Measurements from ENCODE around the gene TOX2. TPM values are rescaled to one million over a fixed set of nuclear protein-coding genes. Genes with fewer than 3 reads are reported as not detected.

TOX2 gene
- total RNA-seq, 1 experiment from 2014 or later, result 117 TPM

GRCh38 chr20:43977252-43977651 lies 62.6 kb downstream of the TOX2 start:
- TF ChIP-seq EZH2 (IDR thresholded peaks at IDR 0.05; ENCODE audit: borderline replicate concordance, low read depth, low read length, poor library complexity, severe bottlenecking) (no peak), CTCF (conservative IDR thresholded peaks at IDR 0.05; ENCODE audit: low read depth, low read length) (no peak)
- Histone ChIP-seq H3K4me1 (ENCODE audit: insufficient read depth, low read length, poor library complexity, severe bottlenecking) (peaks cover 39% of the 10 kb centered on the region), H3K27me3 (replicated peaks; ENCODE audit: insufficient read depth, low read depth, low read length, poor library complexity) (no peaks in the 10 kb centered on the region), H3K4me3 (ENCODE audit: low read depth, low read length, poor library complexity, severe bottlenecking) (no peak overlapping the region), H3K27ac (ENCODE audit: low read depth, low read length, poor library complexity, severe bottlenecking) (no peak overlapping the region), H3K9me3 (ENCODE audit: low read depth, low read length, poor library complexity, severe bottlenecking) (no peaks in the 10 kb centered on the region), H3K36me3 (ENCODE audit: insufficient read depth, low read length, poor library complexity, severe bottlenecking) (peaks cover 15% of the 10 kb centered on the region)
- no TSS peak for BruUV-seq (replicated peaks)
- intact Hi-C loops (cut with micrococcal nuclease; ENCODE audit: unreplicated experiment), result no loop called here
- ChIA-PET CTCF (no interaction called here), POLR2A (ENCODE audit: low non-redundant PET) (no interaction called here)
- no peak for DNase-seq (ENCODE audit: low spot score)

- TF ChIP-seq EZH2 (IDR thresholded peaks at IDR 0.05; ENCODE audit: borderline replicate concordance, low read depth, low read length, poor library complexity, severe bottlenecking) (no peak), CTCF (conservative IDR thresholded peaks at IDR 0.05; ENCODE audit: low read depth, low read length) (no peak)
- Histone ChIP-seq H3K4me1 (ENCODE audit: insufficient read depth, low read length, poor library complexity, severe bottlenecking) (peaks cover 42% of the 10 kb centered on the region), H3K36me3 (ENCODE audit: insufficient read depth, low read length, poor library complexity, severe bottlenecking) (peaks cover 15% of the 10 kb centered on the region), H3K27ac (ENCODE audit: low read depth, low read length, poor library complexity, severe bottlenecking) (no peak overlapping the region), H3K4me3 (ENCODE audit: low read depth, low read length, poor library complexity, severe bottlenecking) (no peak overlapping the region), H3K27me3 (replicated peaks; ENCODE audit: insufficient read depth, low read depth, low read length, poor library complexity) (no peaks in the 10 kb centered on the region), H3K9me3 (ENCODE audit: low read depth, low read length, poor library complexity, severe bottlenecking) (no peaks in the 10 kb centered on the region)
- CTCF ChIA-PET, result interaction anchor here (0.6 kb wide), 1 partner anchor 889 kb away, joined by 4 read pairs; no protein-coding TSS in a partner anchor
- intact Hi-C loops (cut with micrococcal nuclease; ENCODE audit: unreplicated experiment), result no loop called here
- POLR2A ChIA-PET (ENCODE audit: low non-redundant PET), result no interaction called here
- BruUV-seq (replicated peaks), result no TSS peak
- no peak for DNase-seq (ENCODE audit: low spot score)
These were observed 63.3 kb downstream of the TOX2 start for GRCh38 chr20:43977962-43978361.

- BruUV-seq (replicated peaks), result no TSS peak
- Histone ChIP-seq H3K4me3 (ENCODE audit: low read depth, low read length, poor library complexity, severe bottlenecking) (no peak overlapping the region), H3K36me3 (ENCODE audit: insufficient read depth, low read length, poor library complexity, severe bottlenecking) (peaks cover 15% of the 10 kb centered on the region), H3K4me1 (ENCODE audit: insufficient read depth, low read length, poor library complexity, severe bottlenecking) (peaks cover 44% of the 10 kb centered on the region), H3K27ac (ENCODE audit: low read depth, low read length, poor library complexity, severe bottlenecking) (no peak overlapping the region), H3K9me3 (ENCODE audit: low read depth, low read length, poor library complexity, severe bottlenecking) (no peaks in the 10 kb centered on the region), H3K27me3 (replicated peaks; ENCODE audit: insufficient read depth, low read depth, low read length, poor library complexity) (no peaks in the 10 kb centered on the region)
- ChIA-PET POLR2A (ENCODE audit: low non-redundant PET) (no interaction called here), CTCF (no interaction called here)
- DNase-seq (ENCODE audit: low spot score), result peak; percentile 60
- intact Hi-C loops (cut with micrococcal nuclease; ENCODE audit: unreplicated experiment), result no loop called here
- TF ChIP-seq CTCF (conservative IDR thresholded peaks at IDR 0.05; ENCODE audit: low read depth, low read length) (no peak), EZH2 (IDR thresholded peaks at IDR 0.05; ENCODE audit: borderline replicate concordance, low read depth, low read length, poor library complexity, severe bottlenecking) (no peak)
These were observed 65.0 kb downstream of the TOX2 start for GRCh38 chr20:43979576-43980105.

Measured in A673 (cell line).